HepG2 (cell line): ENCODE measurements around the gene SGSH. TPM values are rescaled to one million over a fixed set of nuclear protein-coding genes. Genes with fewer than 3 reads are reported as not detected.

ENCODE experiments used
- E2F5 ChIP-seq: sonication (generic); formaldehyde crosslinking; conservative IDR thresholded peaks from 2 replicates; pipeline ENCODE4 v1.4.0; 2020; ENCODE audit warnings: missing genetic modification reagents
- JARID2 ChIP-seq: sonication (generic); formaldehyde crosslinking; IDR thresholded peaks from 2 replicates; pipeline ENCODE4 v1.8.1; 2023; ENCODE audit warnings: missing genetic modification reagents, inconsistent platforms; ENCODE audit not compliant: insufficient replicate concordance
- MLXIP ChIP-seq: sonication (generic); formaldehyde crosslinking; IDR thresholded peaks from 2 replicates; pipeline ENCODE4 v1.9.0; 2021; ENCODE audit warnings: missing genetic modification reagents, borderline replicate concordance
- NFATC3 ChIP-seq: sonication (generic); formaldehyde crosslinking; IDR thresholded peaks from 2 replicates; pipeline ENCODE4 v1.5.1; 2020; ENCODE audit warnings: mild to moderate bottlenecking, missing genetic modification reagents
- NFE2L1 ChIP-seq: sonication (generic); formaldehyde crosslinking; IDR thresholded peaks from 2 replicates; pipeline ENCODE4 v1.4.0; 2020; ENCODE audit warnings: missing genetic modification reagents, mild to moderate bottlenecking, borderline replicate concordance
- NFYC ChIP-seq: IDR thresholded peaks from 2 replicates; pipeline ENCODE4 v1.6.1; 2016; ENCODE audit warnings: missing genetic modification reagents, missing compliant biosample characterization
- NKX3-1 ChIP-seq: sonication (generic); formaldehyde crosslinking; IDR thresholded peaks from 2 replicates; pipeline ENCODE4 v1.5.0; 2020; ENCODE audit warnings: missing genetic modification reagents
- PHB2 ChIP-seq: fragments of 450-650 bp; IDR thresholded peaks from 2 replicates; pipeline ENCODE4 v1.6.1; 2018; ENCODE audit not compliant: partially characterized antibody
- RNF2 ChIP-seq: fragments of 450-650 bp; conservative IDR thresholded peaks from 2 replicates; pipeline ENCODE4 v1.6.1; 2016; ENCODE audit warnings: low read depth
- SRF ChIP-seq: IDR thresholded peaks from 2 replicates; pipeline ENCODE4 v1.6.1; 2011; ENCODE audit warnings: mild to moderate bottlenecking, low read depth, low read length, moderate library complexity
- SSRP1 ChIP-seq: IDR thresholded peaks from 2 replicates; pipeline ENCODE4 v1.6.1; 2016; ENCODE audit warnings: control low read depth
- TCF12 ChIP-seq, 2 experiments: fragments of 450-650 bp in 1 of 2; sonication (generic) in 1 of 2; formaldehyde crosslinking in 1 of 2; IDR thresholded peaks; 2 replicates each; pipeline versions ENCODE4 v1.6.1 to v1.8.0; 2017 to 2022; ENCODE audit warnings: antibody characterized with exemption in 1 of 2, mild to moderate bottlenecking in 1 of 2, missing genetic modification reagents in 1 of 2, moderate library complexity in 1 of 2
- TEF ChIP-seq: sonication (generic); formaldehyde crosslinking; IDR thresholded peaks from 2 replicates; pipeline ENCODE4 v1.5.0; 2020; ENCODE audit warnings: missing genetic modification reagents
- ZBTB25 ChIP-seq: IDR thresholded peaks from 2 replicates; pipeline ENCODE4 v1.6.1; 2018; ENCODE audit warnings: missing genetic modification reagents
- ZBTB34 ChIP-seq: sonication (generic); formaldehyde crosslinking; IDR thresholded peaks from 2 replicates; pipeline ENCODE4 v1.8.0; 2022; ENCODE audit warnings: mild to moderate bottlenecking, missing genetic modification reagents
- ZNF552 ChIP-seq: sonication (generic); formaldehyde crosslinking; IDR thresholded peaks from 2 replicates; pipeline ENCODE4 v1.9.0; 2022; ENCODE audit warnings: missing genetic modification reagents, mild to moderate bottlenecking, borderline replicate concordance
- ZNF605 ChIP-seq: sonication (generic); formaldehyde crosslinking; IDR thresholded peaks from 2 replicates; pipeline ENCODE4 v1.8.0; 2022; ENCODE audit warnings: mild to moderate bottlenecking, missing genetic modification reagents
- ZNF7 ChIP-seq: IDR thresholded peaks from 2 replicates; pipeline ENCODE4 v1.6.1; 2016; ENCODE audit warnings: missing biosample characterization, missing genetic modification reagents
- ZNF75D ChIP-seq: sonication (generic); formaldehyde crosslinking; IDR thresholded peaks from 2 replicates; pipeline ENCODE4 v1.8.1; 2023; ENCODE audit warnings: missing genetic modification reagents, mild to moderate bottlenecking, borderline replicate concordance
- polyA plus RNA-seq, 8 experiments: library from polyadenylated mRNA; depleted of rRNA in 3 of 8; stranded (reverse) in 7 of 8; unstranded in 1 of 8; fragments of >200 nt; fragmentation: Illumina TruSeq in 4 of 8; extraction: Trizol in 4 of 8; gene quantifications; 2 replicates each; pipeline versions ENCODE4 v1.2.1 to v1.2.3, GENCODE V29; 2011 to 2016; ENCODE audit warnings: low read depth in 4 of 8, missing spikeins in 1 of 8, mixed read lengths in 1 of 8; ENCODE audit not compliant: insufficient read depth in 1 of 8
- total RNA-seq, 5 experiments: library from RNA; depleted of rRNA; stranded (reverse); fragments of >200 nt; fragmentation: Illumina TruSeq; extraction: Trizol; gene quantifications; 2 replicates each; pipeline ENCODE4 v1.2.3, GENCODE V29; 2016; ENCODE audit warnings: low read depth in 1 of 5
- TF ChIP-seq, protein P1 (sequence below): sonication (generic); formaldehyde crosslinking; IDR thresholded peaks from 2 replicates; pipeline ENCODE4 v1.9.0; 2022; ENCODE audit warnings: missing genetic modification reagents, mild to moderate bottlenecking, borderline replicate concordance
- TF ChIP-seq, protein P2 (sequence below): sonication (generic); formaldehyde crosslinking; IDR thresholded peaks from 2 replicates; pipeline ENCODE4 v1.5.0; 2020; ENCODE audit warnings: missing genetic modification reagents, mild to moderate bottlenecking, borderline replicate concordance

SGSH gene
- total and polyA plus RNA-seq, 2 of the 13 experiments (the other 11 are each of a cell fraction or from before 2014, with no cell fraction given), result 12.2 to 17.6 TPM

- TF ChIP-seq ZBTB25 (CRISPR knock-in tag), result peak; percentile 89; the same call in 1 of the 2 replicates
- TF ChIP-seq TCF12 (IDR thresholded peaks at IDR 0.05), result no peak
- no peak for TF ChIP-seq TCF12 (CRISPR knock-in tag; IDR thresholded peaks at IDR 0.05)
- TF ChIP-seq MLXIP (CRISPR knock-in tag), result no peak
- TF ChIP-seq, protein P1, sequence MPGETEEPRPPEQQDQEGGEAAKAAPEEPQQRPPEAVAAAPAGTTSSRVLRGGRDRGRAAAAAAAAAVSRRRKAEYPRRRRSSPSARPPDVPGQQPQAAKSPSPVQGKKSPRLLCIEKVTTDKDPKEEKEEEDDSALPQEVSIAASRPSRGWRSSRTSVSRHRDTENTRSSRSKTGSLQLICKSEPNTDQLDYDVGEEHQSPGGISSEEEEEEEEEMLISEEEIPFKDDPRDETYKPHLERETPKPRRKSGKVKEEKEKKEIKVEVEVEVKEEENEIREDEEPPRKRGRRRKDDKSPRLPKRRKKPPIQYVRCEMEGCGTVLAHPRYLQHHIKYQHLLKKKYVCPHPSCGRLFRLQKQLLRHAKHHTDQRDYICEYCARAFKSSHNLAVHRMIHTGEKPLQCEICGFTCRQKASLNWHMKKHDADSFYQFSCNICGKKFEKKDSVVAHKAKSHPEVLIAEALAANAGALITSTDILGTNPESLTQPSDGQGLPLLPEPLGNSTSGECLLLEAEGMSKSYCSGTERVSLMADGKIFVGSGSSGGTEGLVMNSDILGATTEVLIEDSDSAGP (CRISPR knock-in tag), result no peak
- no peak for TF ChIP-seq PHB2
- TF ChIP-seq TEF (CRISPR knock-in tag), result peak; percentile 55; the same call in 1 of the 2 replicates
- no peak for TF ChIP-seq ZBTB34
- no peak for TF ChIP-seq NFE2L1
- no peak for TF ChIP-seq SSRP1 (CRISPR knock-in tag)
- TF ChIP-seq ZNF605 (CRISPR knock-in tag), result no peak
- TF ChIP-seq, protein P2, sequence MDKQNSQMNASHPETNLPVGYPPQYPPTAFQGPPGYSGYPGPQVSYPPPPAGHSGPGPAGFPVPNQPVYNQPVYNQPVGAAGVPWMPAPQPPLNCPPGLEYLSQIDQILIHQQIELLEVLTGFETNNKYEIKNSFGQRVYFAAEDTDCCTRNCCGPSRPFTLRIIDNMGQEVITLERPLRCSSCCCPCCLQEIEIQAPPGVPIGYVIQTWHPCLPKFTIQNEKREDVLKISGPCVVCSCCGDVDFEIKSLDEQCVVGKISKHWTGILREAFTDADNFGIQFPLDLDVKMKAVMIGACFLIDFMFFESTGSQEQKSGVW (CRISPR knock-in tag), result 0 out of 2 replicates have a peak, but pooled peaks have one; percentile 26
- no peak for TF ChIP-seq NFATC3 (CRISPR knock-in tag)
- TF ChIP-seq ZNF75D (CRISPR knock-in tag), result no peak
- TF ChIP-seq ZNF552 (CRISPR knock-in tag), result no peak
- no peak for TF ChIP-seq NFYC
- 0 out of 2 replicates have a peak, but pooled peaks have one; percentile 58 for TF ChIP-seq NKX3-1 (CRISPR knock-in tag)
- TF ChIP-seq JARID2 (CRISPR knock-in tag), result no peak
- TF ChIP-seq ZNF7, result no peak
- TF ChIP-seq RNF2, result peak; percentile 81
- TF ChIP-seq E2F5 (CRISPR knock-in tag), result peak; percentile 74
- TF ChIP-seq SRF, result no peak
These were observed 40.0 kb upstream of the SGSH start (continued) for GRCh38 chr17:80260069-80260535.
